Measurements from ENCODE around the gene MYO1D. TPM values are rescaled to one million over a fixed set of nuclear protein-coding genes. Genes with fewer than 3 reads are reported as not detected.

MYO1D gene
- total RNA-seq, 2 donors from 2014 or later: 42.9 to 43.7 TPM

DNA sequence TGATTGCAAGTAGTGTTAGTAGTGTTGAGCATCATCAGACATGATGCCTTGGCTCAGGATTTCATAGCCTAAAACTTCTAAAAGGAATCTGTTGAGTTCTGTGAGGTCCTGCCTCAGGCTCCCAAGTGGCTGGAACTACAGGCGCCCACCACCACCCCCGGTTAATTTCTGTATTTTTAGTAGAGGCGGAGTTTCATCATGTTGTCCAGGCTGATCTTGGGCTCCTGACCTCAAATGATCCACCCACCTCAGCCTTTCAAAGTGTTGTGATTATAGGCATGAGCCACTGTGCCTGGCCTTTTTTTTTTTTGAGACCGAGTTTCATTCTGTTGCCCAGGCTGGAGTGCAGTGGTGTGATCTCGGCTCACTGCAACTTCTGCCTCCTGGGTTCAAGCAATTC lies 427.0 kb downstream of the MYO1D start:
- no peak overlapping the region for H3K27ac ChIP-seq (ENCODE audit: low read depth, low read length)
- Mint-ChIP-seq H3K27ac (no peak overlapping the region), H3K4me1 (peaks cover 12% of the 10 kb centered on the region), H3K9me3 (no peaks in the 10 kb centered on the region), H3K4me3 (no peak overlapping the region), H3K36me3 (ENCODE audit: low read depth) (peaks cover 72% of the 10 kb centered on the region), H3K27me3 (ENCODE audit: insufficient read depth) (no peaks in the 10 kb centered on the region)
- 79 to 95% methylated on average over 2 to 5 of the region's 5 CpGs for WGBS, 2 experiments (ENCODE audit: insufficient coverage in 1 of 2, insufficient read length in 1 of 2)
- no peak for DNase-seq
- peaks cover 93% of the 10 kb centered on the region for H3K36me3 ChIP-seq (ENCODE audit: control insufficient read depth, insufficient read depth, low read length)
- H3K4me1 ChIP-seq (ENCODE audit: control insufficient read depth, insufficient read depth, low read length): no peaks in the 10 kb centered on the region
- H3K4me3 ChIP-seq (ENCODE audit: low read length): no peak overlapping the region
- H3K9ac ChIP-seq (ENCODE audit: extremely low read depth, low read length, poor library complexity, severe bottlenecking): no peak overlapping the region
- peaks cover 6% of the 10 kb centered on the region for H3K9me3 ChIP-seq (ENCODE audit: control insufficient read depth, low read length)
- H3K27me3 ChIP-seq (ENCODE audit: control insufficient read depth, insufficient read depth, low read length, poor library complexity, severe bottlenecking): no peaks in the 10 kb centered on the region
- TF ChIP-seq, protein P1, sequence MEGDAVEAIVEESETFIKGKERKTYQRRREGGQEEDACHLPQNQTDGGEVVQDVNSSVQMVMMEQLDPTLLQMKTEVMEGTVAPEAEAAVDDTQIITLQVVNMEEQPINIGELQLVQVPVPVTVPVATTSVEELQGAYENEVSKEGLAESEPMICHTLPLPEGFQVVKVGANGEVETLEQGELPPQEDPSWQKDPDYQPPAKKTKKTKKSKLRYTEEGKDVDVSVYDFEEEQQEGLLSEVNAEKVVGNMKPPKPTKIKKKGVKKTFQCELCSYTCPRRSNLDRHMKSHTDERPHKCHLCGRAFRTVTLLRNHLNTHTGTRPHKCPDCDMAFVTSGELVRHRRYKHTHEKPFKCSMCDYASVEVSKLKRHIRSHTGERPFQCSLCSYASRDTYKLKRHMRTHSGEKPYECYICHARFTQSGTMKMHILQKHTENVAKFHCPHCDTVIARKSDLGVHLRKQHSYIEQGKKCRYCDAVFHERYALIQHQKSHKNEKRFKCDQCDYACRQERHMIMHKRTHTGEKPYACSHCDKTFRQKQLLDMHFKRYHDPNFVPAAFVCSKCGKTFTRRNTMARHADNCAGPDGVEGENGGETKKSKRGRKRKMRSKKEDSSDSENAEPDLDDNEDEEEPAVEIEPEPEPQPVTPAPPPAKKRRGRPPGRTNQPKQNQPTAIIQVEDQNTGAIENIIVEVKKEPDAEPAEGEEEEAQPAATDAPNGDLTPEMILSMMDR (conservative IDR thresholded peaks at IDR 0.05): no peak

DNA sequence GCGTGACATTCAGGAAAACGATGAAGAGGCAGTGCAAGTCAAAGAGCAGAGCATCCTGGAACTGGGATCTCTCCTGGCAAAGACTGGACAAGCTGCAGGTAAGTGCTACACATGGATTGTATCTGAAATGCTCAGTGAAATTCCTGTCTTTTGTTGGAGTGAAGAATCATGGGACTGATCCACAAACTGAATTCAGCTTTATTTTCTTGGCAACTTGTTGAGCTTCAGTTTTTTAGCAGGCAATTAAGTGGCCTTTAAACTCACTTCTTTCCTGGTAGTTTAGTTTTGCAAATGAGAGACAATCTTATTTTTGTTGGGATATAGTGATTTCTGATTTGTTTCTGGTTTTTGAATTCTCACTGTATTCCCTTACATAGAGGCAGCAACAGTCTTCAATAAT lies 430.0 kb downstream of the MYO1D start:
- TF ChIP-seq, protein P1 (conservative IDR thresholded peaks at IDR 0.05): no peak
- 96 to 100% methylated on average over 2 of the region's 2 CpGs for WGBS, 2 experiments (ENCODE audit: insufficient coverage in 1 of 2, insufficient read length in 1 of 2)

DNA sequence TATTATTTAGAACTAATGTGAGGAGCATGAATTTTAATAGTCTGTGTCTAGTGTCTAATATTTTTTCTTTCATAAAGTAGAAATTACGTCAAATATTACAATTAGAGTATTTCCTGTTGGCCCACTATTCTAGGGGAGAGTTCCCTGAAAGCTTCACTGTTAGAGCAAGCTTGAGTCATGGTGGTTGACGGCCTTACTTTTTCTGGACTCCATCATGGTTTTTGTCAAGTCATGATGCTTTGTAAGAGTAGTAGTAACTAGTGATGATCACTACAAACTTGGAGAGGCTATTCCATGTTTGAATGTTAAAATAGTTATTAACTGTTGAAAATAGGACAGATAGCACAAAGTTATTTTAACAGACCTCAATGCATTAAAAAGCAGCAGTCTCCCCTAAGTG lies 431.0 kb downstream of the MYO1D start:
- Histone ChIP-seq H3K4me3 (ENCODE audit: low read length) (peak overlapping the region; percentile 91), H3K27me3 (ENCODE audit: control insufficient read depth, insufficient read depth, low read length, poor library complexity, severe bottlenecking) (peaks cover 5% of the 10 kb centered on the region), H3K9me3 (ENCODE audit: control insufficient read depth, low read length) (peaks cover 11% of the 10 kb centered on the region), H3K27ac (ENCODE audit: low read depth, low read length) (no peak overlapping the region), H3K9ac (ENCODE audit: extremely low read depth, low read length, poor library complexity, severe bottlenecking) (peak overlapping the region; percentile 86), H3K4me1 (ENCODE audit: control insufficient read depth, insufficient read depth, low read length) (no peaks in the 10 kb centered on the region), H3K36me3 (ENCODE audit: control insufficient read depth, insufficient read depth, low read length) (peaks cover 53% of the 10 kb centered on the region)
- 75 to 90% methylated on average over 1 to 2 of the region's 2 CpGs for WGBS, 2 experiments (ENCODE audit: insufficient coverage in 1 of 2, insufficient read length in 1 of 2)
- Mint-ChIP-seq H3K4me3 (peak overlapping the region; percentile 96), H3K9me3 (peaks cover 11% of the 10 kb centered on the region), H3K36me3 (ENCODE audit: low read depth) (peaks cover 34% of the 10 kb centered on the region), H3K4me1 (peaks cover 12% of the 10 kb centered on the region), H3K27me3 (ENCODE audit: insufficient read depth) (peaks cover 30% of the 10 kb centered on the region), H3K27ac (no peak overlapping the region)
- TF ChIP-seq, protein P1 (conservative IDR thresholded peaks at IDR 0.05): no peak
- DNase-seq: no peak

More for the DNA sequence above, 430.0 kb downstream of the MYO1D start:
- no peak for DNase-seq
- Mint-ChIP-seq H3K27ac (peak overlapping the region; percentile 65), H3K4me1 (peaks cover 12% of the 10 kb centered on the region), H3K36me3 (ENCODE audit: low read depth) (peaks cover 44% of the 10 kb centered on the region), H3K27me3 (ENCODE audit: insufficient read depth) (peaks cover 20% of the 10 kb centered on the region), H3K4me3 (no peak overlapping the region), H3K9me3 (peaks cover 11% of the 10 kb centered on the region)
- H3K4me3 ChIP-seq (ENCODE audit: low read length): peak overlapping the region; percentile 91
- no peak overlapping the region for H3K9ac ChIP-seq (ENCODE audit: extremely low read depth, low read length, poor library complexity, severe bottlenecking)
- H3K27ac ChIP-seq (ENCODE audit: low read depth, low read length): no peak overlapping the region
- peaks cover 11% of the 10 kb centered on the region for H3K9me3 ChIP-seq (ENCODE audit: control insufficient read depth, low read length)
- peaks cover 63% of the 10 kb centered on the region for H3K36me3 ChIP-seq (ENCODE audit: control insufficient read depth, insufficient read depth, low read length)
- no peaks in the 10 kb centered on the region for H3K4me1 ChIP-seq (ENCODE audit: control insufficient read depth, insufficient read depth, low read length)
- H3K27me3 ChIP-seq (ENCODE audit: control insufficient read depth, insufficient read depth, low read length, poor library complexity, severe bottlenecking): peaks cover 5% of the 10 kb centered on the region
